Measurements from ENCODE around the gene TXNRD2.

DNA sequence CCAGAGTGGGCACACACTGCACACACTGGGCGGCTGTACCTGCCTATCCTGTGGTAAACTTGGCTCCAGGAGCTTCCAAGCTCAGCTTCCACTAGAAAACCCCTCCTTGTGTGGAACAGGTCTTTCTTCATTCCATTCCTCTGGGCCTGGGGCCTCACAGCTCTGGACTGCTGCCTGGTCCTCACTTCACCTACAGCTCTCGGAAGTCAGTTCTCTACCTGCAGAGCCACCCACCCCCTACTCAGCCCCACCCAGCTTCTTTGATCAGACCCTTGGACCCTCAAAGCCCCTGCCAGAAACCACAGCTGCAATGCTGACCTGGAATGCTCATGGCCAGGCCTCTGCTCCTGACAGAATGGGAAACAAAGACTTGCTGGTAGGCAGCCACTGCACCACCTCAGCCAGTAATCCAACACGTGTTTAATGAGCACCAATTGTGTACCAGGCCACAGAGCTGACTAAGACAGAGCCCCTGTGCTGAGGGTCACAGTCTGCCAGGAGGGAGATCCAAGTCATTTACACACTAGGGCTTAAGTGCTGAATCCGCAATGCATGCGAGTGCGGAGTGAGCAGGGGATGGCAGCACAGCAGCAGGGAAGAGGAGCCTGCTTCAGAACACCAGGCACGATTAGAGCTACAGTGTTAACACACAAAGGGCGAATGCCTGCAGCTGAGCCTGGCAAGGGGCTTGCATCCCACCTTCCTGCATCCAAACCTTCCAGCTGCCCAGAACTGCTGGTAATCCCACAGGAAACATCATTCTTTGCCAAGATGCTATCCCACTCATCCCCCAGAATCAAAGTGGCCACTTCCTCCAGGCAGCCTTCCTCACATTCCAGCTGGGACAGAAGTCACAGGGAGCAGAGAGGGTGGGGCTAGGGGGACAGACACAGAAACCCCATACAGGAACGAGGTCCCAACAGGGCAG, 91.5 kb downstream of the TXNRD2 start:
- TF ChIP-seq CHD1 (IDR thresholded peaks at IDR 0.05; ENCODE audit: low read depth, low read length) (no peak), FOS (IDR thresholded peaks at IDR 0.05; ENCODE audit: low read depth, low read length) (no peak)
- TF ChIP-seq, protein P1, sequence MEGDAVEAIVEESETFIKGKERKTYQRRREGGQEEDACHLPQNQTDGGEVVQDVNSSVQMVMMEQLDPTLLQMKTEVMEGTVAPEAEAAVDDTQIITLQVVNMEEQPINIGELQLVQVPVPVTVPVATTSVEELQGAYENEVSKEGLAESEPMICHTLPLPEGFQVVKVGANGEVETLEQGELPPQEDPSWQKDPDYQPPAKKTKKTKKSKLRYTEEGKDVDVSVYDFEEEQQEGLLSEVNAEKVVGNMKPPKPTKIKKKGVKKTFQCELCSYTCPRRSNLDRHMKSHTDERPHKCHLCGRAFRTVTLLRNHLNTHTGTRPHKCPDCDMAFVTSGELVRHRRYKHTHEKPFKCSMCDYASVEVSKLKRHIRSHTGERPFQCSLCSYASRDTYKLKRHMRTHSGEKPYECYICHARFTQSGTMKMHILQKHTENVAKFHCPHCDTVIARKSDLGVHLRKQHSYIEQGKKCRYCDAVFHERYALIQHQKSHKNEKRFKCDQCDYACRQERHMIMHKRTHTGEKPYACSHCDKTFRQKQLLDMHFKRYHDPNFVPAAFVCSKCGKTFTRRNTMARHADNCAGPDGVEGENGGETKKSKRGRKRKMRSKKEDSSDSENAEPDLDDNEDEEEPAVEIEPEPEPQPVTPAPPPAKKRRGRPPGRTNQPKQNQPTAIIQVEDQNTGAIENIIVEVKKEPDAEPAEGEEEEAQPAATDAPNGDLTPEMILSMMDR (conservative IDR thresholded peaks at IDR 0.05; ENCODE audit: low read depth, low read length), result no peak

All from IMR-90 (cell line).